Lower leg skin (tissue), 4 donors: Measurements from ENCODE around the gene TNFSF15. TPM values are rescaled to one million over a fixed set of nuclear protein-coding genes. Genes with fewer than 3 reads are reported as not detected.

ENCODE experiments used
- DNase-seq, 2 donors: peaks; one replicate each; pipeline ENCODE4 v3.0.0-alpha.2; 2019; ENCODE audit warnings: low spot score in 2 of 2
- H3K4me3 ChIP-seq: fragments of 200-600 bp; sonication (generic); 2 replicates; pipeline ENCODE4 v1.5.1; 2017; ENCODE audit warnings: mild to moderate bottlenecking, low read depth; ENCODE audit not compliant: poor library complexity, severe bottlenecking
- CTCF ChIP-seq, 3 donors: fragments of 450-650 bp; IDR thresholded peaks; one replicate each; pipeline ENCODE4 v1.5.1; 2016; ENCODE audit warnings: antibody characterized with exemption in 3 of 3, mild to moderate bottlenecking in 3 of 3, moderate library complexity in 2 of 3
- POLR2A ChIP-seq, 2 donors: fragments of 450-650 bp; IDR thresholded peaks; one replicate each; pipeline ENCODE4 v1.6.1; 2016 to 2017; ENCODE audit warnings: antibody characterized with exemption in 2 of 2, mild to moderate bottlenecking in 1 of 2, moderate library complexity in 1 of 2
- WGBS, 2 donors: methylation state at CpG; one replicate each; pipeline ENCODE4 v1.1.5; 2018; 5-methylcytosine and 5-hydroxymethylcytosine counted together
- intact Hi-C: fragments of 100-400 bp; cut with DNase I; formaldehyde crosslinking; loops from one replicate; pipeline ENCODE4 v1.15.0; 2023; ENCODE audit warnings: low total_unique reads
- total RNA-seq, 4 donors: library from RNA; depleted of rRNA; stranded (reverse); fragments of >200 nt; gene quantifications; one replicate each; pipeline ENCODE4 v1.1.0, GENCODE V29; 2016

The TNFSF15 gene
- total RNA-seq, 4 donors from 2014 or later: 0.08 to 0.88 (median 0.26) TPM; not detected in 1

GRCh38 chr9:114798101-114798500 lies 7.7 kb downstream of the TNFSF15 start:
- H3K4me3 ChIP-seq: no peak overlapping the region
- TF ChIP-seq POLR2A (IDR thresholded peaks at IDR 0.05): no peak
- TF ChIP-seq CTCF (IDR thresholded peaks at IDR 0.05): no peak
- intact Hi-C loops: no loop called here
- no peak for DNase-seq
- 91 to 92% methylated on average over 1 of the region's 1 CpG for WGBS, 2 donors

- no peak for DNase-seq
- WGBS, 2 donors: 79 to 84% methylated on average over 4 of the region's 4 CpGs
- intact Hi-C loops: no loop called here
These were observed 13.4 kb downstream of the TNFSF15 start for GRCh38 chr9:114792396-114792795.

DNA sequence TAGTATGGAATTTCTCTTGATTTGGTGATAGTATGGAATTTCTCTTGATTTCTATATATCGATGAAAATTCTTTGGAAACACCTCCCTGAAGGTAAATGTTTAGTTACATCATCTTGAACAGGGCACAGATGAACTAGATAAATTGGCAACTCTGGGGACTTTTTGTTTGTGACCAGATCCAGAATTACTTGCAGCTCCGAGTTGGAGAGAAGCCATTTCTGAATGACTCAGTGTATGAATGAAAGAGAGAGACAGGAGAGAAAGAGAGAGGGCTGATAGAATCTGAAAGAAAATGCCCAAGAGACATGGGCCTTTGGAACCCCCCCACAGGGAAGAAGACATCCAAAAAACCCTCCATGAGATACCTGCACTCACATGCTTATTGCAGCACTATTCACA lies 14.1 kb downstream of the TNFSF15 start:
- DNase-seq: no peak
- intact Hi-C loops: no loop called here
- H3K4me3 ChIP-seq: no peak overlapping the region
- WGBS, 2 donors: 48 to 49% methylated on average over 2 of the region's 2 CpGs
- TF ChIP-seq CTCF (IDR thresholded peaks at IDR 0.05): no peak
- no peak for TF ChIP-seq POLR2A (IDR thresholded peaks at IDR 0.05)

More at GRCh38 chr9:114792396-114792795, 13.4 kb downstream of the TNFSF15 start:
- no peak overlapping the region for H3K4me3 ChIP-seq
- TF ChIP-seq CTCF (IDR thresholded peaks at IDR 0.05) (no peak), POLR2A (IDR thresholded peaks at IDR 0.05) (no peak)

- no peak for DNase-seq
- intact Hi-C loops: no loop called here
- TF ChIP-seq POLR2A (IDR thresholded peaks at IDR 0.05) (no peak), CTCF (IDR thresholded peaks at IDR 0.05) (no peak)
- H3K4me3 ChIP-seq: no peak overlapping the region
These were observed 14.5 kb downstream of the TNFSF15 start for GRCh38 chr9:114791312-114791711.

- intact Hi-C loops: no loop called here
- no peak for DNase-seq
- 84 to 92% methylated on average over 6 of the region's 6 CpGs for WGBS, 2 donors
- no peak overlapping the region for H3K4me3 ChIP-seq
- no peak for TF ChIP-seq POLR2A (IDR thresholded peaks at IDR 0.05)
- no peak for TF ChIP-seq CTCF (IDR thresholded peaks at IDR 0.05)
These were observed 15.3 kb downstream of the TNFSF15 start for GRCh38 chr9:114790521-114790920.

- intact Hi-C loops: no loop called here
- TF ChIP-seq CTCF (IDR thresholded peaks at IDR 0.05) (no peak), POLR2A (IDR thresholded peaks at IDR 0.05) (no peak)
- 63 to 73% methylated on average over 3 of the region's 3 CpGs for WGBS, 2 donors
- DNase-seq: no peak
- no peak overlapping the region for H3K4me3 ChIP-seq
These were observed 16.8 kb downstream of the TNFSF15 start for GRCh38 chr9:114789006-114789405.
